GM20000 (cell line): ENCODE results near the gene DPP7.

Experiments used
- DNase-seq: peaks from one replicate; pipeline ENCODE4 v3.0.0; 2012; ENCODE audit warnings: low spot score
- TF ChIP-seq, protein P1 (sequence below): IDR thresholded peaks from 2 replicates; pipeline ENCODE4 v1.5.1; 2012; ENCODE audit warnings: mild to moderate bottlenecking, control low read depth; ENCODE audit errors: extremely low read depth, missing control alignments

The DPP7 gene

DNA sequence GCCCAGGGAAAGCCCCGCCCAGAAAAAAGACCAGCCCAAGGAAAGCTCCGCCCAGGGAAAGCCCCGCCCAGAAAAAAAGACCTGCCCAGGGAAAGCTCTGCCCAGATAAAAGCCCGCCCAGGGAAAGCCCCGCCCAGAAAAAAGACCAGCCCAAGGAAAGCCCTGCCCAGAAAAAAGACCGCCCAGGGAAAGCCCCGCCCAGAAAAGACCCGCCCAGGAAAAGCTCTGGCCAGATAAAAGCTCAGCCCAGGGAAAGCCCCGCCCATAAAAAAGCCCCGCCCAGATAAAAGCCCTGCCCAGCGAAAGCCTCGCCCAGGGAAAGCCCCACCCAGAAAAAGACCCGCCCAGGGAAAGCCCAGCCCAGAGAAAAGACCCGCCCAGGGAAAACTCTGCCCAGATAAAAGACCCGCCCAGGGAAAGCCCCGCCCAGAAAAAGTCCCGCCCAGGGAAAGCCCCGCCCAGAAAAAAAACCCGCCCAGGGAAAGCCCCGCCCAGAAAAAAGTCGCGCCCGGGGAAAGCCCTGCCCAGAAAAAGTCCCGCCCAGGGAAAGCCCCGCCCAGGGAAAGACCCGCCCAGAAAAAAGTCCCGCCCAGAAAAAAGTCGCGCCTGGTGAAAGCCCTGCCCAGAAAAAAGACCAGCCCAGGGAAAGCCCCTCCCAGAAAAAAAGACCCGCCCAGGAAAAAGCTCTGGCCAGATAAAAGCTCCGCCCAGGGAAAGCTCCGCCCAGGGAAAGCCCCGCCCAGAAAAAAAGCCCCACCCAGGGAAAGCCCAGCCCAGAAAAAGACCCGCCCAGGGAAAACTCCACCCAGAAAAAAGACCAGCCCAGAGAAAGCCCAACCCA lies 36.3 kb upstream of the DPP7 start:
- peak; percentile 91 for DNase-seq
- TF ChIP-seq, protein P1, sequence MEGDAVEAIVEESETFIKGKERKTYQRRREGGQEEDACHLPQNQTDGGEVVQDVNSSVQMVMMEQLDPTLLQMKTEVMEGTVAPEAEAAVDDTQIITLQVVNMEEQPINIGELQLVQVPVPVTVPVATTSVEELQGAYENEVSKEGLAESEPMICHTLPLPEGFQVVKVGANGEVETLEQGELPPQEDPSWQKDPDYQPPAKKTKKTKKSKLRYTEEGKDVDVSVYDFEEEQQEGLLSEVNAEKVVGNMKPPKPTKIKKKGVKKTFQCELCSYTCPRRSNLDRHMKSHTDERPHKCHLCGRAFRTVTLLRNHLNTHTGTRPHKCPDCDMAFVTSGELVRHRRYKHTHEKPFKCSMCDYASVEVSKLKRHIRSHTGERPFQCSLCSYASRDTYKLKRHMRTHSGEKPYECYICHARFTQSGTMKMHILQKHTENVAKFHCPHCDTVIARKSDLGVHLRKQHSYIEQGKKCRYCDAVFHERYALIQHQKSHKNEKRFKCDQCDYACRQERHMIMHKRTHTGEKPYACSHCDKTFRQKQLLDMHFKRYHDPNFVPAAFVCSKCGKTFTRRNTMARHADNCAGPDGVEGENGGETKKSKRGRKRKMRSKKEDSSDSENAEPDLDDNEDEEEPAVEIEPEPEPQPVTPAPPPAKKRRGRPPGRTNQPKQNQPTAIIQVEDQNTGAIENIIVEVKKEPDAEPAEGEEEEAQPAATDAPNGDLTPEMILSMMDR = no peak

DNA sequence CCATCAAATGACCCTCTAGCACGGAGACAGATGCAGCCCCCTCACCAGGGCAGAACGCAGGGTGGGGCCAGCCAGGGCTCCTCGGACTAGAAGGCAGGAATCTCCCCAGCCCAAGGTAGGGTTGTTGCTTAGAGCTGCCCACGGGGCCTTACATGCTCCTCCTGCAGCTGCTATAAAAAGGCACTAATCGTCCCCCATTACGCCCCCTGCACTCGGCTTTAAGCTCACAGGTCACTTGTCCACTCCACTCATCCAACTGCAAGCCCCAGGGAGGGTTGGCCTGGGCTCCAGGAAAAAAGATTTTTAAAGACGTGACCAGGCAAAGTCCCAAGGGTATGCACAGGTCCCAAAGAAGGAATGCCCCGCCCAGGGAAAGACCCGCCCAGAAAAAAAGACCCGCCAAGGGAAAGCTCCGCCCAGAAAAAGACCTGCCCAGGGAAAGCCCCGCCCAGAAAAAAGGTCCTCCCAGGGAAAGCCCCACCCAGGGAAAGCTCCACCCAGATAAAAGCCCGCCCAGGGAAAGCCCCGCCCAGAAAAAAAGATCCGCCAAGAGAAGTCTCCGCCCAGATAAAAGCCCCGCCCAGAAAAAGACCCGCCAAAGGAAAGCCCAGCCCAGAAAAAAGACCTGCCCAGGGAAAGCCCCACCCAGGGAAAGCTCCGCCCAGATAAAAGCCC lies 35.5 kb upstream of the DPP7 start:
- peak; percentile 94 for DNase-seq
- TF ChIP-seq, protein P1 = no peak

DNA sequence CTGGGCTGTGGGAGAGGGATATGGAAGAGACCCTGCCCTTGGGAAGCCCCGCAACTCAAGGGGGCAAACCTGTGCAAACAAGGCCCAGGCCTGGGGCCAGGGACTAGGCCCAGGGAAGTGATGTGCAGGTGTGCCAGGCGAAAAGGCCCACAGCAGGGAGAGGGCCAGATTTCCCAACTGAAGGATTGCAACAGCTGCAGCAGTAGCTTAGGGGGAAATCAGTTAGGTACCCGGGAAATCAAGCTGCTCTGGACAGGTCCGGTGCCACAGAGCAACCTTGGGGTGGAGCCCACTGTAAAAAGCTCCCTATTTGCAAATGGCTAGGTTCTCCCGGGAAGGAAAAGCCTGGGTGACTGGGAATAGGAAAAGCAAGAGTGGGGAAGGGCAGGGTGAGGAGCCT lies 34.8 kb upstream of the DPP7 start:
- TF ChIP-seq, protein P1 = no peak
- no peak for DNase-seq

DNA sequence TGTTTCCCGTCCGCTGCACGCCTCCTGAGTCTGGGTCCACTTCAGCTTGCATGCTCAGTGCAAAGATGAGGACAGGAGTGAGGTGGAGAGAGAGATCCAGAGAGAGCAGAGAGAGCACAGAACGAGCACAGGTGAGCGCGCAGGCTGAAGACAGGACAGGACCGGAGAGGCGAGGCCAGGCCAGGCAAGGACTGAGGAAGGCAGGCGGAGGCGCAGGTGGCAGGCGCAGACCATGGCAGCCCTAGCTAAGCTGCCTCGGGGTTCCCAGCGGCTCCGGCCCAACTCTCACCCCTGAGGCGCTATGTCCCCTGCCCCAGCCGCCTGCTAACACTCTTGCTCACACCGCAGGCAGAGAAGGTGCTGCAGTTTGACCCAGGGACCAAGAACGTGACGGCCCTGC lies 34.1 kb upstream of the DPP7 start:
- DNase-seq = no peak
- TF ChIP-seq, protein P1 = no peak

DNA sequence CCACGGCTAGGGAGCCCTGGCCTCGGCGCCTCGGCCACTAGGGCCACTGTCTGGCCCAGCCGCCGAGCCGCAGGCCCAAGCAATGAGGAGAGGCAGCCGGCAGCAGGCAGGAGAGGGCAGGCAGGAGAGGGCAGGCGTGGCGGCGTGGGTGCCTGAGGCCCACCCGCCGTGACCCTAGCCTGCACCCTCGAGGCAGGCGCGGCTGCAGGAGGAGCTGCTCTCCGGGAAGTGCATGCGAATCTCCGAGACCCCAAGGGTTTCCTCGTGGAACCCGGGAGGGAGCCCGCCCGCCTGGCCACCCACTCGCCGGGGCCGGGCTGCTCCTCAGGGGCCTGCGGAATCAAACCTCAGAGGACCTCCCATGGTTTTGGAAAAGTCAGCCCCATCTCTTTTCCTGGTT lies 33.7 kb upstream of the DPP7 start:
- TF ChIP-seq, protein P1 = no peak
- no peak for DNase-seq

DNA sequence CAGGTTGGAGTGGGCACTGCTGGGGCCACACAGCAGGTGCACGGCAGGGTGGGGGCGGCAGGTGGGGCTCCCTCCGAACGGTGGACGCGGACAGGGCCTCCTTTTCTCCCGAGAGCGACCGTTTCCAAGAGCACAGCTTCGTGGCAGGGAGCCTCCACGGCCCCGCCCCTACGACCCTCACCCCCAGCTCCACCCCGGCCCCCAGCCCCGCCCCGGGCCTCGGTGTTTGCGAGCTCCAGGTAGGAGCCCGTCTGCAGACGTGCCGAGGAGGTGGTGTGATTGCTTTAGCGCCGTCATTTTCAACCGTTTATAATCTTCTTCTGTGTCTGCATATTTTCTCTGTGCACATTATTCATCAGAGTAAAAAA lies 33.2 kb upstream of the DPP7 start:
- TF ChIP-seq, protein P1 = no peak
- no peak for DNase-seq

DNA sequence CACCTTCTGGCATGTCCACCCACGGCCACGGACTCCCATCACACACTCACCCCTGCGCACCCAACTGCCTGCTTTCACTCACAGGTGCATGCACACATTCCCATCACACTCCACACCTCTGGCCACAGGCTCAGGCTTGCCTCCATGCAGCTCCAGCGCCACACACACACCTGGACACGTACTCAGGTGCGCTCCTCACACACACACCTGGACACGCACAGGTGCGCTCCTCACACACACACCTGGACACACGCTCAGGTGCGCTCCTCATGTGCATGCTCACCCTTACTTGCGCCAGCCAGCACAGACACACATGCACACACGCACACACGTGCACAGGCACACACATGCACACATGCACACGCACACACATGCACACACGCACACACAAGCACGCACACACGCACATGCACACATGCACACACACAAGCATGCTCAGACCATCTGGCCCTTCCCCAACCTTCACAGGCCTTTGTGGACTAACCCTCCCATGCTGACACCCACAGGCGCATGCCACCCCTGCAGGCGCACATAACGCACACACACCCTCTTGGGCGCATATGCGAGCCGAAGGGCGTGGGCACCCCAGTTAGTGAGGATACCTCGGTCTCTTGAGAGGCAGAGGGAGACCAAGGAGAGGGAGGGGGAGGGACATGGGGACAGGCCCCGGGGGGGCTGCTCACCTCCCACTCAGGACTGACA lies 32.7 kb upstream of the DPP7 start:
- DNase-seq = no peak
- TF ChIP-seq, protein P1 = no peak
